KMS-11 (cell line): ENCODE results near the gene CCDC170.

ENCODE experiments used
- H2AFZ ChIP-seq: fragments of 200-600 bp; sonication (generic); 2 replicates; pipeline ENCODE4 v1.6.1; 2016; ENCODE audit warnings: antibody characterized with exemption, mixed run types, low read depth
- H3K27ac ChIP-seq: fragments of 200-600 bp; sonication (generic); 2 replicates; pipeline ENCODE4 v1.6.1; 2016; ENCODE audit warnings: mild to moderate bottlenecking, mixed run types
- H3K27me3 ChIP-seq: fragments of 200-600 bp; sonication (generic); 2 replicates; pipeline ENCODE4 v1.6.1; 2017; ENCODE audit warnings: mild to moderate bottlenecking, low read depth, mixed run types, moderate library complexity; ENCODE audit not compliant: insufficient read depth
- H3K36me3 ChIP-seq: fragments of 200-600 bp; sonication (generic); 2 replicates; pipeline ENCODE4 v1.6.1; 2017; ENCODE audit warnings: mild to moderate bottlenecking, mixed run types; ENCODE audit not compliant: insufficient read depth
- H3K4me1 ChIP-seq: fragments of 200-600 bp; sonication (generic); 2 replicates; pipeline ENCODE4 v1.6.1; 2016; ENCODE audit warnings: mild to moderate bottlenecking, low read depth, mixed run types; ENCODE audit not compliant: poor library complexity, severe bottlenecking
- H3K4me2 ChIP-seq: fragments of 200-600 bp; sonication (generic); 2 replicates; pipeline ENCODE4 v1.7.0; 2016; ENCODE audit warnings: mild to moderate bottlenecking, mixed run types
- H3K4me3 ChIP-seq: fragments of 200-600 bp; sonication (generic); IDR thresholded peaks from 2 replicates; pipeline ENCODE4 v1.6.1; 2017; ENCODE audit warnings: low read depth, low read length, mixed read lengths; ENCODE audit not compliant: insufficient read depth
- H3K79me2 ChIP-seq: fragments of 200-600 bp; sonication (generic); 2 replicates; pipeline ENCODE4 v1.6.1; 2016; ENCODE audit warnings: low read depth, mixed run types; ENCODE audit not compliant: insufficient read depth
- H3K9ac ChIP-seq: fragments of 200-600 bp; sonication (generic); 2 replicates; pipeline ENCODE4 v1.6.1; 2016; ENCODE audit warnings: mild to moderate bottlenecking, mixed run types
- H4K20me1 ChIP-seq: fragments of 200-600 bp; sonication (generic); 2 replicates; pipeline ENCODE4 v1.6.1; 2016; ENCODE audit warnings: mild to moderate bottlenecking, mixed run types; ENCODE audit not compliant: insufficient read depth
- TF ChIP-seq, protein P1 (sequence below): fragments of 200-600 bp; sonication (generic); conservative IDR thresholded peaks from 2 replicates; pipeline ENCODE4 v1.6.1; 2017; ENCODE audit warnings: low read depth, mild to moderate bottlenecking, antibody characterized with exemption, low read length, moderate library complexity, mixed read lengths

CCDC170 gene

DNA sequence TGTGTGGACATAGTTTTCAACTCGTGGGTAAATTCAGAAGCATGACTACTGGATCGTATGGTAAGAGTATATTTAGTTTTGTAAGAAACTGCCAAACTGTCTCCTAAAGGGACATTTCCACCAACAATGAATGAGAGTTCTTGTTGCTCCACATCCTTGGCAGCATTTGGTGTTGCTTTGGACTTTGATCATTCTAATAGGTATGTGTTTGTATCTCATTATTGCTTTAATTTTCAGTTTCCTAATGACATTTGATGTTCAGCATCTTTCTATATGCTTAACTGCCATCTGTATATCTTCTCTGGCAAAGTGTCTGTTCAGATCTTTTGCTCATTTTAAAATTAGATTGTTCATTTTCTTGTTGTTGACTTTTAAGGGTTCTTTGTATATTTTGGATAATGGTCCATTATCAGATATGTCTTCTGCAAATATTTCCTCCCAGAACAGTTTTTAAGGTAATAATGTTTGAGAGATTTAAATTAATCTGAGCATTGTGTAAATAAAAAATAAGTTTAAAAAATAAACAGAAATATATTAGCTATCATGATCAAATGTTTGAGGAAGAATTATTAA lies 138.7 kb downstream of the CCDC170 start:
- Histone ChIP-seq H2AFZ (no peak overlapping the region), H3K36me3 (no peaks in the 10 kb centered on the region), H3K4me1 (peaks cover 2% of the 10 kb centered on the region), H3K4me3 (no peak overlapping the region), H3K4me2 (no peak overlapping the region), H3K9ac (no peak overlapping the region), H3K79me2 (no peaks in the 10 kb centered on the region), H3K27me3 (no peaks in the 10 kb centered on the region), H4K20me1 (no peaks in the 10 kb centered on the region), H3K27ac (no peak overlapping the region)
- TF ChIP-seq, protein P1, sequence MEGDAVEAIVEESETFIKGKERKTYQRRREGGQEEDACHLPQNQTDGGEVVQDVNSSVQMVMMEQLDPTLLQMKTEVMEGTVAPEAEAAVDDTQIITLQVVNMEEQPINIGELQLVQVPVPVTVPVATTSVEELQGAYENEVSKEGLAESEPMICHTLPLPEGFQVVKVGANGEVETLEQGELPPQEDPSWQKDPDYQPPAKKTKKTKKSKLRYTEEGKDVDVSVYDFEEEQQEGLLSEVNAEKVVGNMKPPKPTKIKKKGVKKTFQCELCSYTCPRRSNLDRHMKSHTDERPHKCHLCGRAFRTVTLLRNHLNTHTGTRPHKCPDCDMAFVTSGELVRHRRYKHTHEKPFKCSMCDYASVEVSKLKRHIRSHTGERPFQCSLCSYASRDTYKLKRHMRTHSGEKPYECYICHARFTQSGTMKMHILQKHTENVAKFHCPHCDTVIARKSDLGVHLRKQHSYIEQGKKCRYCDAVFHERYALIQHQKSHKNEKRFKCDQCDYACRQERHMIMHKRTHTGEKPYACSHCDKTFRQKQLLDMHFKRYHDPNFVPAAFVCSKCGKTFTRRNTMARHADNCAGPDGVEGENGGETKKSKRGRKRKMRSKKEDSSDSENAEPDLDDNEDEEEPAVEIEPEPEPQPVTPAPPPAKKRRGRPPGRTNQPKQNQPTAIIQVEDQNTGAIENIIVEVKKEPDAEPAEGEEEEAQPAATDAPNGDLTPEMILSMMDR = no peak

DNA sequence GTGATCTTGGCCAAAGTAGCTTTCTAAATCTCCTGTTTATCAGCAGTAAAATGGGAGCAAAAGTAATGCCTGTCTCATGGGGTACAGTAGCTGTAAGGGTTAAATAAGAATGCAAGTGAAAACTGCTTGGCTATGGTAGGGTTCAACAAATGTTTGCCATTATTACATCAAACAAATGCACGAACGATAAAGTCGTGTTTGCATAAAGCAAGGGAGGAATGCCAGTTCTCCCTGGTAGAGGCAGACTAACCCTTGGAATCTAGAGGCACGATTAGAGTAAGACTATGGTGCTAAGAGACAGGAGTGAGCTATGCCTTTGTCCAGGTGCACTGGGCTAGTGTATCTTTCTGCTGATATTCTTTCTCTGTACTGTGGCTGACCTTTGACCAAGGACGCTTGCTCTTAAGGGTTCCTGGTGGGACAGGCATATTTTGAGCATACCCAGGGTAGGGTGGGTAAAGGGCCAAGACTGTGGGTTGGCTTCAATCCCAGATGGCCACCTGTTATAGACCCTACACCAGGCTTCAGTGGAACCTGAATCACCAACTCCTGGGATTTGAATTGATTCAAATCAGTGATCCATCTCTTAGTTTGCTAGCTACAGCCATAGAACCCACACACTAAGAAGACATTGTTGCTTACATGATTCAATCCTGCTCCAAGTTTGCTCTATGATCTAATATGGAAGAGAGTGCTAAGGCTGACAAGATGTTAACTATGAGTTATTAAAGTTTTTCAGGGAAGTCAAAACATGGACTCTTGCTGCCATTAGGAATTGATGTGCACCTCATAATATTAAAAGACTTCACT lies 139.9 kb downstream of the CCDC170 start:
- H3K36me3 ChIP-seq = no peaks in the 10 kb centered on the region
- no peaks in the 10 kb centered on the region for H3K27me3 ChIP-seq
- H3K9ac ChIP-seq = no peak overlapping the region
- no peaks in the 10 kb centered on the region for H4K20me1 ChIP-seq
- TF ChIP-seq, protein P1 = no peak
- H3K27ac ChIP-seq = no peak overlapping the region
- no peak overlapping the region for H3K4me2 ChIP-seq
- H3K4me1 ChIP-seq = no peaks in the 10 kb centered on the region
- no peaks in the 10 kb centered on the region for H3K79me2 ChIP-seq
- no peak overlapping the region for H2AFZ ChIP-seq
- H3K4me3 ChIP-seq = no peak overlapping the region

DNA sequence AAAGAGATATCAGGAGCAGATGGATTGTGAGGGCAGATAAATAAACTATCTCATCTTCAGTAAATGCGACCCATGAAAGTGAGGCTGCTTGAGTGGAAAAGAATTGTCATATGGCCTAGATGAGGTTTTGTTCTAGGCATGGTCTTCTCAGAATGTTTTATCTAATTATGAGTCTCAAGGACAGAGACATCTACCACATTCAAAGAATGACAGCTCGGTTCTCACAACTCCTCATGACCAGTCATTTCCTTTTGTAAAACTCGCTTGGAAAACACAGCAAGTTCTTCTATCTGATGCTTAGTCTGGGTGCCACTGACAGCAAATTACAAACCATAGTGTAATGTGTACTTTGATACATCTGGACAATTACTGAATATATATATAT lies 140.5 kb downstream of the CCDC170 start:
- no peaks in the 10 kb centered on the region for H3K79me2 ChIP-seq
- H2AFZ ChIP-seq = no peak overlapping the region
- H3K27me3 ChIP-seq = no peaks in the 10 kb centered on the region
- no peaks in the 10 kb centered on the region for H3K36me3 ChIP-seq
- H3K4me1 ChIP-seq = no peaks in the 10 kb centered on the region
- no peaks in the 10 kb centered on the region for H4K20me1 ChIP-seq
- no peak overlapping the region for H3K4me2 ChIP-seq
- H3K4me3 ChIP-seq = no peak overlapping the region
- H3K27ac ChIP-seq = no peak overlapping the region
- H3K9ac ChIP-seq = no peak overlapping the region
- TF ChIP-seq, protein P1 = no peak

DNA sequence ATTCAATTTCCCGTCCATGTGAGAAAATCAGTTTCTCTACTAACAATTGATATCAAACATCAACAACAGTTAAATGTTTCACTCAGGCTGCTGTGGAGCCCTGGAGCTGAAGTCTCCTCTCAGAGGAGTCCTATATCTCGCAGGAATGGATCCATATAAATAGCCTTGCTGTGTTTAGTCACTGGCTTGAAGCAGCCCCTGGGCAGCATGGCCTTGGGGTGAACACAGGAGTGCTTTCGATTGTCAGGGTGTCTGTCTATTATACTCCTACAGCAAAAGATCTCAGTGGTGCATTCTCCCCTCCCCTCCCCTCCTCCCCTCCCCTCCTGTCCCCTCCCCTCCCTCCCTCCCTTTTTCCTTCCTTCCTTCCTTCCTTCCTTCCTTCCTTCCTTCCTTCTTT lies 141.9 kb downstream of the CCDC170 start:
- no peak overlapping the region for H3K27ac ChIP-seq
- H4K20me1 ChIP-seq = no peaks in the 10 kb centered on the region
- H3K36me3 ChIP-seq = no peaks in the 10 kb centered on the region
- H3K4me1 ChIP-seq = no peaks in the 10 kb centered on the region
- no peak overlapping the region for H3K4me2 ChIP-seq
- H2AFZ ChIP-seq = no peak overlapping the region
- H3K79me2 ChIP-seq = no peaks in the 10 kb centered on the region
- no peak overlapping the region for H3K4me3 ChIP-seq
- TF ChIP-seq, protein P1 = no peak
- no peaks in the 10 kb centered on the region for H3K27me3 ChIP-seq
- H3K9ac ChIP-seq = no peak overlapping the region
